ENCODE measurements around the gene TP53RK. TPM values are rescaled to one million over a fixed set of nuclear protein-coding genes. Genes with fewer than 3 reads are reported as not detected.

The TP53RK gene
- total and polyA plus RNA-seq, 2 donors from 2014 or later = 9.3 to 11.0 TPM

DNA sequence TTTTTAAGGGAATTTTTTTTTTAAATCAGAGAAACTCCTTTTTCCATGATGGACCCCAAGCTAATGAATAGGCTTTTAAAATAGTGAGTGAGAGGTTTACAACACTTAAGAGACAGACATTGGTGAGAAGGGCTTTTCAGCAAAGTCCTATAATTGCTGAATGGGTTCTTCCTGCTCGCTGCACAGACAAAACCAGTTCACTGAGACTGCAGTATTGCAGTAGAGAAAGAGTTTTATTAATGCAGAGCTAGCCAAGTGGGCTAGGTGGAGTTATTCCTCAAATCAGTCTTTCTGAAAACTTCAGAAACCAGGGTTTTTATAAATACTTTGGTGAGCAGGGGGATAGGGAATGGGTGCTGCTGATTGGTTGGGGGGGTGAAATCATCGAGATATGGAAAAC, 17.0 kb upstream of the TP53RK start:
- Histone ChIP-seq H3K4me1 (ENCODE audit: control insufficient read depth in 2 of 3, insufficient read depth in 2 of 3, low read depth in 1 of 3, low read length in 3 of 3) (peaks cover 0 to 4% (median 0%) of the 10 kb centered on the region in 3 donors), H3K27me3 (ENCODE audit: control insufficient read depth, insufficient read depth, low read length) (no peaks in the 10 kb centered on the region), H3K36me3 (ENCODE audit: control insufficient read depth in 2 of 3, insufficient read depth in 3 of 3, low read length in 3 of 3) (no peaks in the 10 kb centered on the region), H3K4me3 (ENCODE audit: low read length in 3 of 3) (no peak overlapping the region), H3K9ac (ENCODE audit: low read length in 3 of 3) (no peak overlapping the region), H3K9me3 (ENCODE audit: control insufficient read depth in 2 of 3, insufficient read depth in 1 of 3, low read length in 3 of 3) (peaks cover 0 to 7% (median 0%) of the 10 kb centered on the region in 3 donors), H3K27ac (ENCODE audit: low read depth in 2 of 2, low read length in 2 of 2) (no peak overlapping the region)
- peak in 1 of 5 donors; percentile 8 for DNase-seq
- no peak for FAIRE-seq
- intact Hi-C loops (cut with DNase I) = no loop called here
- TF ChIP-seq CTCF (IDR thresholded peaks at IDR 0.05; ENCODE audit: borderline replicate concordance, extremely low read depth, insufficient read depth) = no peak

- H3K36me3 ChIP-seq (ENCODE audit: control insufficient read depth in 2 of 3, insufficient read depth in 3 of 3, low read length in 3 of 3) = no peaks in the 10 kb centered on the region
- no peak overlapping the region for H3K27ac ChIP-seq (ENCODE audit: low read depth in 2 of 2, low read length in 2 of 2)
- DNase-seq (peak in 1 of 5 donors; percentile 4), FAIRE-seq (no peak)
- H3K9ac ChIP-seq (ENCODE audit: low read length in 3 of 3) = no peak overlapping the region
- no peak for TF ChIP-seq CTCF (IDR thresholded peaks at IDR 0.05; ENCODE audit: borderline replicate concordance, extremely low read depth, insufficient read depth)
- no peaks in the 10 kb centered on the region for H3K27me3 ChIP-seq (ENCODE audit: control insufficient read depth, insufficient read depth, low read length)
- intact Hi-C loops (cut with DNase I) = no loop called here
- H3K4me3 ChIP-seq (ENCODE audit: low read length in 3 of 3) = no peak overlapping the region
- peaks cover 0 to 7% (median 0%) of the 10 kb centered on the region in 3 donors for H3K9me3 ChIP-seq (ENCODE audit: control insufficient read depth in 2 of 3, insufficient read depth in 1 of 3, low read length in 3 of 3)
- peaks cover 0 to 4% (median 0%) of the 10 kb centered on the region in 3 donors for H3K4me1 ChIP-seq (ENCODE audit: control insufficient read depth in 2 of 3, insufficient read depth in 2 of 3, low read depth in 1 of 3, low read length in 3 of 3)
Observed at GRCh38 chr20:46705378-46705729, 16.1 kb upstream of the TP53RK start.

DNA sequence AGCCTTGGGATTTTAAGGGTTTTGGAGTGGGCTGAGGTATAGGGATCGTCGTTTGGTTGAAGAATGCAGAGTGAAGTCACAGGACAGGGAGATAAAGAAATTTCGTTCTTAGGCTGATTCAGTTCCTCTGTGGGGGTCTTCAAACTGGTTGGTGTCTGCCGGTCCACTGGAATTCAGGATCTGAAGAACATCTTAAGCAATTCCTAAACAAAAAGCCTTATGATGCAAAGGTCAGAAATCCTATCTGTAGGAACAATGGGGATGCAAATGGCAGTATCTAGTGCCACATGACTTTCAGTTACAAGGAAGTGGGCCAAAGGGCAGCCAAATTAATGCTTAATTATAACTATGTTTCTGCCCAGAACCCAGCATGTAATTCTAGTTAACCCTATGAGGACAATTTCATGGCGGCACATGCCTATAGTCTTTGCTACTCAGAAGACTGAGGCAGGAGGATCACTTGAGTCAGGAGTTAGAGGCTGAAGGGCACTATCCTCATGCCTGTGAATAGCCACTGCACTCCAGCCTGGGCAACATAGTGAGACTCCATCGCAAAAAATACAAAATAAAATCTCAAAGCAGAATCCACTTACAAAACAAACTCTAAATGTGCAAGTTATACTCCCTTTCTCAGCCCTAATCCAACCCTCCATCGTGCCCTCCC, 15.6 kb upstream of the TP53RK start:
- H3K27ac ChIP-seq (ENCODE audit: low read depth in 2 of 2, low read length in 2 of 2) = no peak overlapping the region
- H3K4me3 ChIP-seq (ENCODE audit: low read length in 3 of 3) = no peak overlapping the region
- no peaks in the 10 kb centered on the region for H3K4me1 ChIP-seq (ENCODE audit: control insufficient read depth in 2 of 3, insufficient read depth in 2 of 3, low read depth in 1 of 3, low read length in 3 of 3)
- intact Hi-C loops (cut with DNase I) = no loop called here
- peak in 1 of 5 donors; percentile 8 for DNase-seq
- H3K27me3 ChIP-seq (ENCODE audit: control insufficient read depth, insufficient read depth, low read length) = no peaks in the 10 kb centered on the region
- peaks cover 0 to 7% (median 0%) of the 10 kb centered on the region in 3 donors for H3K9me3 ChIP-seq (ENCODE audit: control insufficient read depth in 2 of 3, insufficient read depth in 1 of 3, low read length in 3 of 3)
- TF ChIP-seq CTCF (IDR thresholded peaks at IDR 0.05; ENCODE audit: borderline replicate concordance, extremely low read depth, insufficient read depth) = no peak
- FAIRE-seq = no peak
- H3K36me3 ChIP-seq (ENCODE audit: control insufficient read depth in 2 of 3, insufficient read depth in 3 of 3, low read length in 3 of 3) = no peaks in the 10 kb centered on the region
- H3K9ac ChIP-seq (ENCODE audit: low read length in 3 of 3) = no peak overlapping the region

DNA sequence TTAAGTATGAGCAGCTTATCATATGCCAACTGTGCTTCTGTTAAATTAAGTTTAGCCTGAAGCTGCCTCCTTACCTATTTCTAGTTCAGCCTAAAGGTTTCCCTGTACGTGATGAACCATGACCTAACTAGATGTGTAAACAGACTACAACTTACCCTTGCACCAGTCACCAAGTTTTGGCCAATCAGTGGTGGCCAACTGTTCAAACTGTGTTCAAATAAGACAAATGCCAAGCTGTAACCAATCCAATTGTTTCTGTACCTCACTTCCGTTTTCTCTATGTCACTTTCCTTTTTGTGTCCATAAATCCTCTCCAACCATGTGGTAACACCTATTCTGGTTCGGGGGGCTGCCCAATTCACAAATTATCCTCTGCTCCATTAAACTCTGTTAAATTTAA, 14.2 kb upstream of the TP53RK start:
- no peak overlapping the region for H3K27ac ChIP-seq (ENCODE audit: low read depth in 2 of 2, low read length in 2 of 2)
- H3K4me3 ChIP-seq (ENCODE audit: low read length in 3 of 3) = no peak overlapping the region
- TF ChIP-seq CTCF (IDR thresholded peaks at IDR 0.05; ENCODE audit: borderline replicate concordance, extremely low read depth, insufficient read depth) = no peak
- no peaks in the 10 kb centered on the region for H3K4me1 ChIP-seq (ENCODE audit: control insufficient read depth in 2 of 3, insufficient read depth in 2 of 3, low read depth in 1 of 3, low read length in 3 of 3)
- DNase-seq = no peak
- no peaks in the 10 kb centered on the region for H3K36me3 ChIP-seq (ENCODE audit: control insufficient read depth in 2 of 3, insufficient read depth in 3 of 3, low read length in 3 of 3)
- H3K27me3 ChIP-seq (ENCODE audit: control insufficient read depth, insufficient read depth, low read length) = no peaks in the 10 kb centered on the region
- H3K9me3 ChIP-seq (ENCODE audit: control insufficient read depth in 2 of 3, insufficient read depth in 1 of 3, low read length in 3 of 3) = peaks cover 0 to 7% (median 0%) of the 10 kb centered on the region in 3 donors
- intact Hi-C loops (cut with DNase I) = no loop called here
- no peak overlapping the region for H3K9ac ChIP-seq (ENCODE audit: low read length in 3 of 3)
- no peak for FAIRE-seq
